ENCODE measurements around the gene GALNT4. TPM values are rescaled to one million over a fixed set of nuclear protein-coding genes. Genes with fewer than 3 reads are reported as not detected.

GALNT4 gene
- total and polyA plus RNA-seq, 2 experiments from 2014 or later = 1.3 to 4.0 TPM

DNA sequence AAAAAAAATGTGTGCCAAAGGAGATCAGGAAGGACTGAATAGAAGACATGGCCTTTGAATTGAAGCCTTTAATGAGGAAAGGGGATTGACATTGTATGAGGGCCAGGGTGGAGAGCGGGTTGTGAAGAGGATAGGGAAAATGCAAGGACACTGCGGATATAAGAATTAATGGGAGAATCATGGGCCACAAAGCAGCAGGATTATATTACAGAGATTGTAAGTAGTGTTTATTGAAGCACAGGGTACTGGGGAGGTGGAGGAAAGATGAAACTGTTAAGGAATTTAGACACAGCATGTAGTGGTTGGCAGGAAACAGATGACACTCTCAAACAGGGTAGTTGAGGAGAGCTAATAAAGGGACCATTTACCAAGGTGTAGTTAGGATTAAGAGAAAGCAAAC lies 17.6 kb upstream of the GALNT4 start:
- H3K36me3 ChIP-seq = no peaks in the 10 kb centered on the region
- H3K4me3 ChIP-seq = no peak overlapping the region
- no peak for DNase-seq (ENCODE audit: low read depth in 1 of 2, low spot score in 1 of 2)
- H3K27me3 ChIP-seq = no peaks in the 10 kb centered on the region
- H3K27ac ChIP-seq = no peak overlapping the region
- H3K9me3 ChIP-seq (ENCODE audit: low read depth) = no peaks in the 10 kb centered on the region
- no peak for TF ChIP-seq CTCF (IDR thresholded peaks at IDR 0.05; ENCODE audit: low read depth, low read length)
- peaks cover 5% of the 10 kb centered on the region for H3K4me1 ChIP-seq (ENCODE audit: low read depth)

DNA sequence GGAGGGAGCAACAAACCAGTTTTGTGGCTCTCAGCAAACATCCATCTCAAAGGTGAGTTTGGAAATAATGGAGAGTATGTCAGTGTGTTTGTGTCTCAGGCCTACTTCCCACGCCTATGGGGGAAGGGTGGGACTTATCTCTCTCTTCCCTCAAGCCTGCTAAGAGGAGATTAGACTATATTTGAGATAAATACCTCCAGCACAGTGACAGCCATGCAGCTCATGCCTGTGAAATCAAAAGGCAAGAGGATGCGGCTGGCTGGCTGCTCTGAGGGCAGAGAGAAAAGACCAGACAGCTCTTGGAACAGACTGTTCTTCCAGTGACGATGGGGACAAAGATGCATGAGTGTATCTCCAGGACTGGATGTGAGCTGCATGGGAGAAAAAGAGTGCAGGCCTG lies 16.0 kb upstream of the GALNT4 start:
- no peak for TF ChIP-seq CTCF (IDR thresholded peaks at IDR 0.05; ENCODE audit: low read depth, low read length)
- H3K4me1 ChIP-seq (ENCODE audit: low read depth) = peaks cover 5% of the 10 kb centered on the region
- H3K27ac ChIP-seq = no peak overlapping the region
- H3K36me3 ChIP-seq = no peaks in the 10 kb centered on the region
- no peak for DNase-seq (ENCODE audit: low read depth in 1 of 2, low spot score in 1 of 2)
- H3K27me3 ChIP-seq = no peaks in the 10 kb centered on the region
- H3K9me3 ChIP-seq (ENCODE audit: low read depth) = no peaks in the 10 kb centered on the region
- no peak overlapping the region for H3K4me3 ChIP-seq

- no peak overlapping the region for H3K4me3 ChIP-seq
- H3K9me3 ChIP-seq (ENCODE audit: low read depth) = no peaks in the 10 kb centered on the region
- no peak for DNase-seq (ENCODE audit: low read depth in 1 of 2, low spot score in 1 of 2)
- H3K36me3 ChIP-seq = no peaks in the 10 kb centered on the region
- H3K4me1 ChIP-seq (ENCODE audit: low read depth) = peaks cover 2% of the 10 kb centered on the region
- H3K27me3 ChIP-seq = no peaks in the 10 kb centered on the region
- H3K27ac ChIP-seq = no peak overlapping the region
- no peak for TF ChIP-seq CTCF (IDR thresholded peaks at IDR 0.05; ENCODE audit: low read depth, low read length)
Measured at GRCh38 chr12:89539426-89540223, 15.0 kb upstream of the GALNT4 start.

GRCh38 chr12:89538897-89539296 lies 14.3 kb upstream of the GALNT4 start:
- TF ChIP-seq CTCF (IDR thresholded peaks at IDR 0.05; ENCODE audit: low read depth, low read length) = no peak
- Histone ChIP-seq H3K36me3 (no peaks in the 10 kb centered on the region), H3K9me3 (ENCODE audit: low read depth) (no peaks in the 10 kb centered on the region), H3K27ac (no peak overlapping the region), H3K27me3 (no peaks in the 10 kb centered on the region), H3K4me3 (no peak overlapping the region), H3K4me1 (ENCODE audit: low read depth) (no peaks in the 10 kb centered on the region)
- no peak for DNase-seq (ENCODE audit: low read depth in 1 of 2, low spot score in 1 of 2)

- Histone ChIP-seq H3K9me3 (ENCODE audit: low read depth) (no peaks in the 10 kb centered on the region), H3K4me1 (ENCODE audit: low read depth) (no peaks in the 10 kb centered on the region), H3K4me3 (no peak overlapping the region), H3K27ac (no peak overlapping the region), H3K36me3 (no peaks in the 10 kb centered on the region), H3K27me3 (no peaks in the 10 kb centered on the region)
- no peak for DNase-seq (ENCODE audit: low read depth in 1 of 2, low spot score in 1 of 2)
- no peak for TF ChIP-seq CTCF (IDR thresholded peaks at IDR 0.05; ENCODE audit: low read depth, low read length)
Measured at GRCh38 chr12:89537389-89537788, 12.8 kb upstream of the GALNT4 start.

Data from cardiac muscle cell (in vitro differentiated cells and primary cell).